GM18909 (cell line): Measurements from ENCODE around the gene NDUFB11.

Experiments used
- ATAC-seq: cut with Tn5 transposase; IDR thresholded peaks from one replicate; pipeline ENCODE4 v1.9.1; 2021; ENCODE audit warnings: mild to moderate bottlenecking; ENCODE audit not compliant: unreplicated experiment, poor library complexity

The NDUFB11 gene

DNA sequence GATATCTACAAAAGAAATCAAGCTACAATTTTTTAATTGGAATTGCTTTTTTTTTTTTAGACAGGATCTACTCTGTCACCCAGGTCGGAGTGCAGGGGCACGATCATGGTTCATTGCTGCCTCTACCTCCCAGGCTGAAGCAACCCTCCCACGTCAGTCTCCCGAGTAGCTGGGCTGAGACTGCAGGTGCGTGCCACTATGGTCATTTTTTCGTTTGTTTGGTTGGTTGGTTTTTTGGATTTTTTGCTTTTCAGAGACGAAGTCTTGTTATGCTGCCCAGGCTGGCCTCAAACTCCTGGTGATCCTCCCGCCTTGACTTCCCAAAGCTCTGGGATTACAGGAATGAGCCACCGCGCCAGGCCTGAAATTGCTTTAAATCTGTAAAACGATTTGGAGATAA is 50.6 kb downstream of the NDUFB11 start:
- no peak for ATAC-seq

DNA sequence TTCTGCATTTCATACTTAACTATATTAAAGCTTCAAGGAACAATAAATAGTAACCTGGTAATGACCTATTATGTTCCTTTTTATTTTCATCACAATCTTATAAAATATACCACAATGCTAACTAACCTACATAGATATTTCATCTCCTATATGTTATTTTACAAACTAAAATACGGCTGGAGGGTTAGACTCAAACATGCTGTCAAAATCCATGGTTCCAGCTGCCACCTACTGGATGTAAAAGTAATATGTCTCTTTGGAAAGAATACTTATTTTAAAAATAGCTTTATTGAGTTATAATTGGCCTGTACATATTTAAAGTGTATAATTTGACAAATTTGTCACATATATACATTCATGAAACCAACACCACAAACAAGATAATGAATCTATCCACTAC is 51.3 kb downstream of the NDUFB11 start:
- ATAC-seq: no peak
